GM21529 (cell line): ENCODE data around the gene MYLK.

Experiments
- ATAC-seq: cut with Tn5 transposase; IDR thresholded peaks from one replicate; pipeline ENCODE4 v1.9.1; 2021; ENCODE audit not compliant: unreplicated experiment

The MYLK gene

DNA sequence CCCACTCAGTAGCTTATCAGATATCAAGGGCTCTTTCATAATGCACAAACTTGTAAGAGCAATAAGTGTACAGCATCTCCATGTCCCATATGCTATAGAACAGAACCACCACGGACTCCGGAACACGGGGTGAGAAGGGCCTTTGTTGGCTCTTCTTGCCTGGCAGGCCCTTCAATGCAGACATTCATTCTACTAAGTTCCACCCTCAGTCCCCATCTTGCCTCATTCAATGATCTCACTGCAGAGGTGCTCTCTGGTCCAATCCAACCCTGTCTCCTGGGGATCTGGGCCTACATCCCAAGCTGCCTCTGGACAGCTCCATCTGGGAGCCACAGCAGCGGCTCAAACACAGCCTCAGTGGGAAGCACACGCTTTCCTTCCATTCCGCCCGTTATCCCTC lies 316.1 kb downstream of the MYLK start:
- no peak for ATAC-seq

DNA sequence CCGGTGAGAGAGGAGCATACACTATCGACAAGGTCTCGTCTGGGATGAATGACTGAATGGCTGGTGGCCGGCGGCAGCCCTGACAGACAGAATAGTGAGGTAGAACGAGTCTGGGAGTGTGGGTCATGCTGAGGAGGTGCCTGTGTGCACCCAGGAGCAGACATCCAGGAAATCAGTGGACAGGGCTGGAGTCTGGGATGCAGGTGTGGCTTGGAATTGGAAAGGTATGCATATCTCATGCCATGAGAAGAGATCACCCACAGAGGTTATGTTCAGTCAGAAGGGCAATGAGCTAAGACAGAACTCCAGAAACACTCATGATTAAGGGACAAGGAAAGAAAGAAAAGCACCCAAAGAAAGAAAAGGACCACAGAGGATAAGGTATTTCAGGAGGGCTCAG lies 320.1 kb downstream of the MYLK start:
- ATAC-seq: no peak

DNA sequence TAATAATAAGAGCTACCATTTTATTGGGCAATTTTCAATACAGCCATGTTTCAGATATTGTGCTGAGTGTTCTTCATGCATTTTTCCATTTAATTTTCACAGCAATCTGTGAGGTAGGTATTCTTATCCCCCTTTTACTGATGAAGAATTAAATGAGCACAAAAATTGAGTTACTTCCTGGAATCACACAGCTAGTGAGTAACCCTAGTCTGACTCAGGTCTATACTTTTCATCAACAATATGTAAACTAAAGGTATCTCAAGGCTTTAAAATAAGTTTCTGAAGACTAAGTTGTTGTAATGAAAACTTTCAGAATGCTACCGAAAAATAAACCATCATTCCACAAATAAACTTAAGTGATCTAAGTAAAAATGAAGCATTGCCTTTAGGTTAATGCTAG lies 321.6 kb downstream of the MYLK start:
- no peak for ATAC-seq

DNA sequence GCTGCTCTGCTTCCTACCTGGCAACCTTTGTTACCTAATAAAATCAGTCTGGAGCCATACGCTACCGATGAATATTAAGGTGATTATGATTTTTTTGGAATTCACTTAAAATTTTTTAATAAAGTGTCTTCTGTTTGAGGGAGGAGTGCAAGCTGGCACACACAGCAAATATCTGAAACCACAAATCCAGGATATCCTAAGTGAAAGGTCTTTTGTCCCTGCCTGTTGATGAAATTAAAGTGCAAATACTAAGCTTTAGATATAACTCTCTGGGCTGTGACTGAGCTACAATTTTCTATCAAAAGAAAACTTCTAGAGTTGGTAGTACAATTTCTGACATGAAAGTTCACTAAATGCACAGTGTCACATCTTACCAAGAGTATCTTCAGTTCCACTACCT lies 322.9 kb downstream of the MYLK start:
- no peak for ATAC-seq
